Measurements from ENCODE around the gene ZBTB38.

The ZBTB38 gene

GRCh38 chr3:141406265-141406664 is 38.0 kb downstream of the ZBTB38 start:
- peaks cover 7% of the 10 kb centered on the region; the same call in 1 of the 2 replicates for H3K36me3 ChIP-seq (ENCODE audit: insufficient read depth, low read length)
- H3K9ac ChIP-seq (ENCODE audit: low read depth, low read length) = no peak overlapping the region
- peaks cover 19% of the 10 kb centered on the region; the same call in 1 of the 2 replicates for H3K4me1 ChIP-seq (ENCODE audit: insufficient read depth, low read length)
- no peaks in the 10 kb centered on the region for H3K9me3 ChIP-seq (ENCODE audit: control insufficient read depth, insufficient read depth, low read length)

GRCh38 chr3:141407047-141407446 is 38.7 kb downstream of the ZBTB38 start:
- H3K36me3 ChIP-seq (ENCODE audit: insufficient read depth, low read length) = peaks cover 7% of the 10 kb centered on the region; the same call in 1 of the 2 replicates
- H3K9me3 ChIP-seq (ENCODE audit: control insufficient read depth, insufficient read depth, low read length) = no peaks in the 10 kb centered on the region
- H3K4me1 ChIP-seq (ENCODE audit: insufficient read depth, low read length) = peaks cover 24% of the 10 kb centered on the region; the same call in 1 of the 2 replicates
- H3K9ac ChIP-seq (ENCODE audit: low read depth, low read length) = no peak overlapping the region

GRCh38 chr3:141407825-141408224 is 39.5 kb downstream of the ZBTB38 start:
- Histone ChIP-seq H3K9ac (ENCODE audit: low read depth, low read length) (no peak overlapping the region), H3K36me3 (ENCODE audit: insufficient read depth, low read length) (peaks cover 7% of the 10 kb centered on the region; the same call in 1 of the 2 replicates), H3K9me3 (ENCODE audit: control insufficient read depth, insufficient read depth, low read length) (no peaks in the 10 kb centered on the region), H3K4me1 (ENCODE audit: insufficient read depth, low read length) (peaks cover 24% of the 10 kb centered on the region; the same call in 1 of the 2 replicates)

- no peaks in the 10 kb centered on the region for H3K9me3 ChIP-seq (ENCODE audit: control insufficient read depth, insufficient read depth, low read length)
- no peak overlapping the region for H3K9ac ChIP-seq (ENCODE audit: low read depth, low read length)
- H3K36me3 ChIP-seq (ENCODE audit: insufficient read depth, low read length) = peaks cover 11% of the 10 kb centered on the region
- peaks cover 18% of the 10 kb centered on the region; the same call in 1 of the 2 replicates for H3K4me1 ChIP-seq (ENCODE audit: insufficient read depth, low read length)
Observed at GRCh38 chr3:141408596-141408995, 40.3 kb downstream of the ZBTB38 start.

- H3K9ac ChIP-seq (ENCODE audit: low read depth, low read length) = no peak overlapping the region
- H3K36me3 ChIP-seq (ENCODE audit: insufficient read depth, low read length) = peaks cover 20% of the 10 kb centered on the region
- peaks cover 24% of the 10 kb centered on the region; the same call in 1 of the 2 replicates for H3K4me1 ChIP-seq (ENCODE audit: insufficient read depth, low read length)
- no peaks in the 10 kb centered on the region for H3K9me3 ChIP-seq (ENCODE audit: control insufficient read depth, insufficient read depth, low read length)
Observed at GRCh38 chr3:141409940-141410241, 41.6 kb downstream of the ZBTB38 start.

- Histone ChIP-seq H3K9me3 (ENCODE audit: control insufficient read depth, insufficient read depth, low read length) (no peaks in the 10 kb centered on the region), H3K4me1 (ENCODE audit: insufficient read depth, low read length) (peaks cover 24% of the 10 kb centered on the region; the same call in 1 of the 2 replicates), H3K36me3 (ENCODE audit: insufficient read depth, low read length) (peaks cover 20% of the 10 kb centered on the region), H3K9ac (ENCODE audit: low read depth, low read length) (no peak overlapping the region)
Observed at GRCh38 chr3:141410408-141410807, 42.1 kb downstream of the ZBTB38 start.

GRCh38 chr3:141410846-141411245 is 42.5 kb downstream of the ZBTB38 start:
- Histone ChIP-seq H3K9ac (ENCODE audit: low read depth, low read length) (no peak overlapping the region), H3K36me3 (ENCODE audit: insufficient read depth, low read length) (peaks cover 18% of the 10 kb centered on the region), H3K9me3 (ENCODE audit: control insufficient read depth, insufficient read depth, low read length) (no peaks in the 10 kb centered on the region), H3K4me1 (ENCODE audit: insufficient read depth, low read length) (peaks cover 24% of the 10 kb centered on the region; the same call in 1 of the 2 replicates)

- Histone ChIP-seq H3K36me3 (ENCODE audit: insufficient read depth, low read length) (peaks cover 13% of the 10 kb centered on the region), H3K4me1 (ENCODE audit: insufficient read depth, low read length) (peaks cover 24% of the 10 kb centered on the region; the same call in 1 of the 2 replicates), H3K9ac (ENCODE audit: low read depth, low read length) (no peak overlapping the region), H3K9me3 (ENCODE audit: control insufficient read depth, insufficient read depth, low read length) (no peaks in the 10 kb centered on the region)
Observed at GRCh38 chr3:141411251-141411771, 43.0 kb downstream of the ZBTB38 start.

GRCh38 chr3:141412087-141412935 is 44.0 kb downstream of the ZBTB38 start:
- H3K9me3 ChIP-seq (ENCODE audit: control insufficient read depth, insufficient read depth, low read length) = no peaks in the 10 kb centered on the region
- H3K9ac ChIP-seq (ENCODE audit: low read depth, low read length) = no peak overlapping the region
- H3K36me3 ChIP-seq (ENCODE audit: insufficient read depth, low read length) = peaks cover 13% of the 10 kb centered on the region
- peaks cover 24% of the 10 kb centered on the region; the same call in 1 of the 2 replicates for H3K4me1 ChIP-seq (ENCODE audit: insufficient read depth, low read length)

- no peaks in the 10 kb centered on the region for H3K9me3 ChIP-seq (ENCODE audit: control insufficient read depth, insufficient read depth, low read length)
- peaks cover 24% of the 10 kb centered on the region; the same call in 1 of the 2 replicates for H3K4me1 ChIP-seq (ENCODE audit: insufficient read depth, low read length)
- peaks cover 13% of the 10 kb centered on the region for H3K36me3 ChIP-seq (ENCODE audit: insufficient read depth, low read length)
- no peak overlapping the region for H3K9ac ChIP-seq (ENCODE audit: low read depth, low read length)
Observed at GRCh38 chr3:141412936-141413354, 44.6 kb downstream of the ZBTB38 start.

- H3K36me3 ChIP-seq (ENCODE audit: insufficient read depth, low read length) = peaks cover 13% of the 10 kb centered on the region
- H3K9me3 ChIP-seq (ENCODE audit: control insufficient read depth, insufficient read depth, low read length) = no peaks in the 10 kb centered on the region
- H3K9ac ChIP-seq (ENCODE audit: low read depth, low read length) = no peak overlapping the region
- H3K4me1 ChIP-seq (ENCODE audit: insufficient read depth, low read length) = peaks cover 24% of the 10 kb centered on the region; the same call in 1 of the 2 replicates
Observed at GRCh38 chr3:141413391-141413790, 45.1 kb downstream of the ZBTB38 start.

GRCh38 chr3:141413801-141414689 is 45.7 kb downstream of the ZBTB38 start:
- peaks cover 24% of the 10 kb centered on the region; the same call in 1 of the 2 replicates for H3K4me1 ChIP-seq (ENCODE audit: insufficient read depth, low read length)
- H3K9ac ChIP-seq (ENCODE audit: low read depth, low read length) = no peak overlapping the region
- H3K36me3 ChIP-seq (ENCODE audit: insufficient read depth, low read length) = peaks cover 13% of the 10 kb centered on the region
- H3K9me3 ChIP-seq (ENCODE audit: control insufficient read depth, insufficient read depth, low read length) = no peaks in the 10 kb centered on the region

GRCh38 chr3:141414800-141415462 is 46.6 kb downstream of the ZBTB38 start:
- H3K9me3 ChIP-seq (ENCODE audit: control insufficient read depth, insufficient read depth, low read length) = no peaks in the 10 kb centered on the region
- H3K36me3 ChIP-seq (ENCODE audit: insufficient read depth, low read length) = peaks cover 13% of the 10 kb centered on the region
- H3K9ac ChIP-seq (ENCODE audit: low read depth, low read length) = no peak overlapping the region
- H3K4me1 ChIP-seq (ENCODE audit: insufficient read depth, low read length) = peaks cover 25% of the 10 kb centered on the region; the same call in 1 of the 2 replicates

GRCh38 chr3:141415953-141416352 is 47.6 kb downstream of the ZBTB38 start:
- peaks cover 20% of the 10 kb centered on the region; the same call in 1 of the 2 replicates for H3K4me1 ChIP-seq (ENCODE audit: insufficient read depth, low read length)

More at GRCh38 chr3:141415953-141416352, 47.6 kb downstream of the ZBTB38 start:
- peaks cover 13% of the 10 kb centered on the region for H3K36me3 ChIP-seq (ENCODE audit: insufficient read depth, low read length)
- H3K9me3 ChIP-seq (ENCODE audit: control insufficient read depth, insufficient read depth, low read length) = no peaks in the 10 kb centered on the region
- H3K9ac ChIP-seq (ENCODE audit: low read depth, low read length) = no peak overlapping the region

Measured in ES-I3 (cell line).